Right lobe of liver (tissue), 6 donors: ENCODE measurements around the gene KCNK4. TPM values are rescaled to one million over a fixed set of nuclear protein-coding genes. Genes with fewer than 3 reads are reported as not detected.

Source experiments
- ATAC-seq, 4 donors: fragments of 200-7000 bp; cut with Tn5 transposase; one replicate each; pipeline ENCODE4 v1.9.1; 2020; ENCODE audit warnings: mild to moderate bottlenecking in 4 of 4, moderate library complexity in 4 of 4
- DNase-seq, 3 donors: peaks; one replicate each; pipeline ENCODE4 v3.0.0-alpha.2; 2020
- H3K27ac ChIP-seq, 3 donors: fragments of 200-600 bp; one replicate each; pipeline ENCODE4 v1.8.0; 2022
- H3K27me3 ChIP-seq, 2 donors: fragments of 200-600 bp; one replicate each; pipeline ENCODE4 v1.8.0; 2022
- H3K36me3 ChIP-seq, 4 donors: fragments of 200-600 bp; sonication (generic) in 1 of 4; one replicate each; pipeline versions ENCODE4 v1.5.1 to v1.8.0; 2017 to 2022; ENCODE audit warnings: control low read depth in 1 of 4
- H3K4me1 ChIP-seq, 4 donors: fragments of 200-600 bp; sonication (generic) in 1 of 4; one replicate each; pipeline versions ENCODE4 v1.5.1 to v1.8.0; 2017 to 2022; ENCODE audit warnings: control low read depth in 1 of 4
- H3K4me3 ChIP-seq, 3 donors: fragments of 200-600 bp; one replicate each; pipeline ENCODE4 v1.8.0; 2022
- H3K9me3 ChIP-seq, 4 donors: fragments of 200-600 bp; sonication (generic) in 1 of 4; one replicate each; pipeline versions ENCODE4 v1.5.1 to v1.8.0; 2017 to 2022; ENCODE audit warnings: control low read depth in 1 of 4
- CTCF ChIP-seq, 4 donors: fragments of 200-600 bp in 3 of 4; fragments of 450-650 bp in 1 of 4; IDR thresholded peaks; one replicate each; pipeline versions ENCODE4 v1.5.1 to v1.8.0; 2016 to 2022; ENCODE audit warnings: antibody characterized with exemption in 4 of 4, mild to moderate bottlenecking in 2 of 4
- POLR2A ChIP-seq: fragments of 450-650 bp; IDR thresholded peaks from one replicate; pipeline ENCODE4 v1.6.1; 2017; ENCODE audit warnings: antibody characterized with exemption, mild to moderate bottlenecking
- WGBS: methylation state at CpG from one replicate; pipeline ENCODE4 v1.1.6; 2018; ENCODE audit warnings: low coverage, low lambda C conversion rate; ENCODE audit not compliant: insufficient coverage; ENCODE audit errors: missing lambda C conversion rate; 5-methylcytosine and 5-hydroxymethylcytosine counted together
- intact Hi-C, 2 donors: fragments of 100-400 bp; cut with DNase I; formaldehyde crosslinking; loops; one replicate each; pipeline versions ENCODE4 v1.11.2 to v1.14.1; 2022
- total RNA-seq, 6 experiments: library from RNA; depleted of rRNA in 2 of 6; stranded (reverse); fragments of >200 nt in 2 of 6; fragmentation: NEBNext Ultra II Directional in 3 of 6; extraction: Animal tissue kit (Norgen Biotek cat#: 25700) in 3 of 6; gene quantifications; one replicate each; pipeline versions ENCODE4 v1.1.0 to v1.2.4, GENCODE V29; 2016 to 2023
- donor health status: DM: no; HTN: yes; CAD: no.
- donor health status: DM: no; HTN: no; CAD: no.
- donor health status: DM: no; HTN: no; CAD: no.
- donor health status: DM: no; HTN: yes; CAD: no.
- donor health status: DM: no; HTN: yes; CAD: no.

Gene KCNK4
- total RNA-seq, 6 experiments from 2014 or later: not detected

- WGBS: 77% methylated on average over 9 of the region's 13 CpGs
- peaks cover 0 to 39% (median 13%) of the 10 kb centered on the region in 4 donors for H3K4me1 ChIP-seq
- H3K27ac ChIP-seq: peak overlapping the region in 1 of 3 donors; percentile 99
- H3K4me3 ChIP-seq: no peak overlapping the region
- H3K27me3 ChIP-seq: peaks cover 0 to 18% of the 10 kb centered on the region in 2 donors
- TF ChIP-seq POLR2A: no peak
- no peak for TF ChIP-seq CTCF (IDR thresholded peaks at IDR 0.05)
- ATAC-seq: no peak
- no peaks in the 10 kb centered on the region for H3K36me3 ChIP-seq
- intact Hi-C loops: no loop called here
- no peaks in the 10 kb centered on the region for H3K9me3 ChIP-seq
- DNase-seq: no peak
Observed at GRCh38 chr11:64303109-64304031, 12.3 kb downstream of the KCNK4 start.

- Histone ChIP-seq H3K9me3 (no peaks in the 10 kb centered on the region), H3K27me3 (peaks cover 0 to 15% of the 10 kb centered on the region in 2 donors), H3K36me3 (no peaks in the 10 kb centered on the region), H3K4me1 (peaks cover 0 to 39% (median 13%) of the 10 kb centered on the region in 4 donors), H3K27ac (peak overlapping the region in 2 of 3 donors; percentile 97 to 99), H3K4me3 (peak overlapping the region; percentile 47 to 77 (median 68))
- no CpG with 5 or more reads among the region's 5 CpGs for WGBS
- DNase-seq (no peak), ATAC-seq (no peak)
- TF ChIP-seq CTCF (IDR thresholded peaks at IDR 0.05) (no peak), POLR2A (no peak)
- intact Hi-C loops: no loop called here
Observed at GRCh38 chr11:64304032-64304315, 12.9 kb downstream of the KCNK4 start.

GRCh38 chr11:64304316-64305072 is 13.4 kb downstream of the KCNK4 start:
- H3K27me3 ChIP-seq: peaks cover 0 to 9% of the 10 kb centered on the region in 2 donors
- H3K4me1 ChIP-seq: peaks cover 0 to 39% (median 13%) of the 10 kb centered on the region in 4 donors
- intact Hi-C loops: no loop called here
- no peaks in the 10 kb centered on the region for H3K9me3 ChIP-seq
- TF ChIP-seq POLR2A (peak; percentile 17), CTCF (IDR thresholded peaks at IDR 0.05) (peak; percentile 82 to 91 (median 90))
- WGBS: 0% methylated on average over 5 of the region's 46 CpGs
- H3K27ac ChIP-seq: peak overlapping the region; percentile 88 to 99 (median 97)
- ATAC-seq (peak; percentile 38 to 46 (median 43)), DNase-seq (peak; percentile 93 to 95 (median 94))
- H3K4me3 ChIP-seq: peak overlapping the region; percentile 47 to 77 (median 68)
- no peaks in the 10 kb centered on the region for H3K36me3 ChIP-seq

- intact Hi-C loops: no loop called here
Observed at GRCh38 chr11:64305075-64305690, 14.1 kb downstream of the KCNK4 start, which contains the start of gene ESRRA. Gene ESRRA, plus strand, starts transcription at chr11:64305524. Its CDS starts 1,656 bp downstream, at chr11:64307180.

More at GRCh38 chr11:64305075-64305690, 14.1 kb downstream of the KCNK4 start, which contains the start of gene ESRRA:
- H3K27me3 ChIP-seq: peaks cover 0 to 3% of the 10 kb centered on the region in 2 donors
- H3K36me3 ChIP-seq: no peaks in the 10 kb centered on the region
- WGBS: 0% methylated on average over 28 of the region's 81 CpGs
- ATAC-seq (peak; percentile 73 to 88 (median 78)), DNase-seq (peak; percentile 100)
- TF ChIP-seq POLR2A: peak; percentile 82
- no peak for TF ChIP-seq CTCF (IDR thresholded peaks at IDR 0.05)
- no peaks in the 10 kb centered on the region for H3K9me3 ChIP-seq
- peak within 1 kb of the TSS; percentile 88 to 99 (median 97) for H3K27ac ChIP-seq
- peak within 1 kb of the TSS; percentile 77 to 81 (median 77) for H3K4me3 ChIP-seq
- peaks cover 0 to 38% (median 10%) of the 10 kb centered on the region in 4 donors for H3K4me1 ChIP-seq
